SK-N-MC (cell line): ENCODE data around the gene SH3BGRL.

ENCODE experiments used
- DNase-seq: peaks from one replicate; pipeline ENCODE4 v3.0.0-alpha.2; 2011; ENCODE audit warnings: low read depth, low spot score
- H3K27ac ChIP-seq: fragments of 200-600 bp; sonication (generic); 2 replicates; pipeline ENCODE4 v1.5.1; 2016; ENCODE audit warnings: mixed run types
- H3K36me3 ChIP-seq: fragments of 200-600 bp; sonication (generic); 2 replicates; pipeline ENCODE4 v1.6.1; 2017; ENCODE audit warnings: antibody characterized with exemption, low read length, mixed read lengths; ENCODE audit not compliant: insufficient read depth
- H3K4me3 ChIP-seq: fragments of 200-600 bp; sonication (generic); 2 replicates; pipeline ENCODE4 v1.5.1; 2016
- H3K9ac ChIP-seq: fragments of 200-600 bp; sonication (generic); 2 replicates; pipeline ENCODE4 v1.8.0; 2017; ENCODE audit warnings: mixed run types, mixed read lengths; ENCODE audit not compliant: insufficient read length
- H3K9me3 ChIP-seq: fragments of 200-600 bp; sonication (generic); 2 replicates; pipeline ENCODE4 v1.6.1; 2017; ENCODE audit warnings: low read depth, mild to moderate bottlenecking, antibody characterized with exemption, low read length, moderate library complexity, mixed read lengths
- EZH2 ChIP-seq: fragments of 200-600 bp; sonication (generic); IDR thresholded peaks from one replicate; pipeline ENCODE4 v1.6.1; 2017; ENCODE audit warnings: antibody characterized with exemption
- FOXP2 ChIP-seq: optimal IDR thresholded peaks from 2 replicates; pipeline ENCODE3; 2011; ENCODE audit warnings: mild to moderate bottlenecking, moderate library complexity; ENCODE audit not compliant: insufficient read depth; ENCODE audit errors: extremely low read length, control extremely low read depth
- POLR2AphosphoS5 ChIP-seq: IDR thresholded peaks from 2 replicates; pipeline ENCODE4 v1.6.1; 2012; ENCODE audit warnings: mild to moderate bottlenecking, low read depth, low read length, borderline replicate concordance

Gene SH3BGRL

DNA sequence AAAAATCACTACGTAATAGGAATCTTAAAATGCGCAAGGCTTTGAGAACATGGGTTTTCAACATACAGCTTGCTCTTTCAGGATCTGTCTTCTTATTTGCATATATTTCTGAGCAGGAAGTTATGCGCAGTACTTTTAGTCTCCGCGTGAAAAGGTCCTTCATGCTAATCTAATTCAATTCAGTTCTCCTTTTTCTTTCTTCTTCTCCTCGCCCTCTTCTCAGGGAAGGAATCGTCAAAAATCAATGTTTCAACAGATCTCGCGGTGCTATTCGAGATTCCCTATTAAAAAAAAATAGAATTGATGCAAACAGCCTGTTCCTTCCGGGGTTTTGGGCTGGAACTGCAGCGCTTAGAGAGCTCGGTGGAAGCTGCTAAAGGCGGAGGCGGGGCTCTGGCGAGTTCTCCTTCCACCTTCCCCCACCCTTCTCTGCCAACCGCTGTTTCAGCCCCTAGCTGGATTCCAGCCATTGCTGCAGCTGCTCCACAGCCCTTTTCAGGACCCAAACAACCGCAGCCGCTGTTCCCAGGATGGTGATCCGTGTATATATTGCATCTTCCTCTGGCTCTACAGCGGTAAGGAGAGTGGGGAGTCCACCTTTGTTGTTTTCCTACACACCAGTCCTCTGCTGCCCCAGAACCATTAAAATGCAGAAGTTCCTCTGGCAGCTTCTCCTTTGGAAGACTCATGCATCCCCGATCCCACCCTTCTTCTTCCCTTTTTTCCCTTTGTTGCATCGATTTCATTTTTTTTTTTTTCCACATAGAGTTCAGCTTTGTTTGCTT lies at the start of gene SH3BGRL, which contains the start of gene HMGN5:
SH3BGRL (plus strand) TSS at position 432 of the 785 bp plus-strand sequence; CDS start at position 531, 99 bp downstream.
HMGN5 (minus strand) TSS at position 243 of the 785 bp plus-strand sequence. CDS start 80,364 bp downstream, outside the sequence.
- peak within 1 kb of the TSS; percentile 95 for H3K27ac ChIP-seq
- peaks cover 15% of the 10 kb centered on the region for H3K36me3 ChIP-seq
- TF ChIP-seq POLR2AphosphoS5 (peak; percentile 55), EZH2 (no peak)
- peak within 1 kb of the TSS; percentile 75 for H3K4me3 ChIP-seq
- peak; percentile 70 for DNase-seq
- H3K9me3 ChIP-seq = no peaks in the 10 kb centered on the region
- peak within 1 kb of the TSS; percentile 90 for H3K9ac ChIP-seq

DNA sequence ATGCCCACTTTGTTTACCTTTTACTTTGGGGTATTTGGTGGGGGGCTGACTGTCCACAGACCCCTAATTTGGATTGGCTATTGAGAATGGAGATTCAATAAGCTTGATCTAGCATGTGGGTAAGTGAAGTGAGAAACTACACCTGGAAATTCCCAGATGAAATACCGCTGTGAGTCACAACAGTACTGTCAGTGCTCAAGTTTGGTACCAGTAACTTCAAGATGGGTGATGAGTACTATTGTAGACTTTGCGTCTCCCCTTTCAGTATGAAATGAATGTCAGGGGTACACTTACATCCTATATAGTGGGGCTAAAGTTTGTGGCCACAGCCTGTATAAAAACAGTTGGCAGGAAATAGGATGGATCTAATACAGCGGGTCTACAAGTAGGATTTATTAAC lies 33.5 kb upstream of the SH3BGRL start:
- Histone ChIP-seq H3K9ac (no peak overlapping the region), H3K4me3 (no peak overlapping the region), H3K36me3 (no peaks in the 10 kb centered on the region), H3K27ac (no peak overlapping the region), H3K9me3 (no peaks in the 10 kb centered on the region)
- no peak for TF ChIP-seq POLR2AphosphoS5
- no peak for DNase-seq

DNA sequence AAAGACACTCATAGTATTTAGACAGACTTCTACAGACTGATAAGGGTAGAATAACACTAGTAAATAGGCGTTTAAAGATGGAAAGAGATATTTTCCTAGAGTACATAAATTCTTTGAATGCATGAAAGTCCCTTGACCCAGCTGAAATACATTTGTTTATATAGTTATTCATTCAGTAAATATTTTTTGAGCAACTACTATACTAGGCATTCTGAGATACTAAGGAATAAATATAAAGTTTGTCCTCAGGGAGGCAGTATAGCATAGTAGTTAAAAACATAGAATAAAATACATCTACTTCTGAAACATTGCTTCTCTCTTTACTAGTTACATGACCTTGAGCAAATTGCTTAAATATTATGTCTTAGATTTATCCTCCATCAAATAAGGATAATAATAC lies 27.6 kb upstream of the SH3BGRL start:
- H3K9ac ChIP-seq = no peak overlapping the region
- DNase-seq = no peak
- H3K36me3 ChIP-seq = no peaks in the 10 kb centered on the region
- H3K9me3 ChIP-seq = no peaks in the 10 kb centered on the region
- TF ChIP-seq EZH2 = no peak
- no peak for TF ChIP-seq POLR2AphosphoS5
- no peak for TF ChIP-seq FOXP2
- no peak overlapping the region for H3K4me3 ChIP-seq
- H3K27ac ChIP-seq = no peak overlapping the region

DNA sequence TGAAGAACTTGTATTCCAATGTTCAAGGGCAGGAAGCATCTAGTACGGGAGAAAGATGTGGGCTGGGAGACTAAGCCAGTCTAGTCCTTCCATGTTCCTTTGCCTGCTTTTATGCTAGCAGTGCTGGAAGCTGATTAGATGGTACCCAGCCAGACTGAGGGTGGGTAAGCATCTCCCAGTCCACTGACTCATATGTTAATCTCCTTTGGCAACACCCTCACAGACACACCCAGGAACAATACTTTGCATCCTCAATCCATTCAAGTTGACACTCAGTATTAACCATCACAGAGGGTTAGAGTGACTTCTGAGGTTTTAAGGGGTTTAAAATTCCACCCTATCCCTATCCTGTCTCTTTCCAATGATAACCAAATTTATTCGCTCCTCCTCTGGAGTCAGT lies 6.6 kb upstream of the SH3BGRL start:
- no peak overlapping the region for H3K9ac ChIP-seq
- H3K36me3 ChIP-seq = no peaks in the 10 kb centered on the region
- DNase-seq = no peak
- no peaks in the 10 kb centered on the region for H3K9me3 ChIP-seq
- no peak for TF ChIP-seq POLR2AphosphoS5
- no peak for TF ChIP-seq EZH2
- no peak for TF ChIP-seq FOXP2
- no peak overlapping the region for H3K4me3 ChIP-seq
- H3K27ac ChIP-seq = no peak overlapping the region

DNA sequence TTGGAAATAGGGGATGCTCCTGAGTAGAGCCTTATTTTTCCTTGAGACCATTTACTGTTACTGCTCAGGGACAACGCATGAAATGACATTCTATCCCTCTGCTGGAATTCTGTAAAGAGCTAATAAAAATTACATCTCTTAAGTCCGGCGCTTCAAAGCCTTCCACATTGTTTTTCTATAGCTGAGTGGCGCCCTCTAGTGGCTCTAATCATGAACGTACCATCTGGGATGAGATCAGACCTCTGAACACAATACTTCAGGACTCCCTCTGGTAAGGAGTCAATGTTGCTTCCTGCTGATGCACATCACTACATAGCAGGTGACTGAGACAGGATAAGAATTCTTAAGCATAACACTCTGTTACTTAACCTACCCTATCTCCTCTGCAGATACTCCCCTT lies 6.2 kb upstream of the SH3BGRL start:
- H3K4me3 ChIP-seq = no peak overlapping the region
- DNase-seq = no peak
- no peak overlapping the region for H3K27ac ChIP-seq
- H3K36me3 ChIP-seq = no peaks in the 10 kb centered on the region
- H3K9me3 ChIP-seq = no peaks in the 10 kb centered on the region
- TF ChIP-seq POLR2AphosphoS5 = no peak
- no peak for TF ChIP-seq FOXP2
- no peak for TF ChIP-seq EZH2
- no peak overlapping the region for H3K9ac ChIP-seq

DNA sequence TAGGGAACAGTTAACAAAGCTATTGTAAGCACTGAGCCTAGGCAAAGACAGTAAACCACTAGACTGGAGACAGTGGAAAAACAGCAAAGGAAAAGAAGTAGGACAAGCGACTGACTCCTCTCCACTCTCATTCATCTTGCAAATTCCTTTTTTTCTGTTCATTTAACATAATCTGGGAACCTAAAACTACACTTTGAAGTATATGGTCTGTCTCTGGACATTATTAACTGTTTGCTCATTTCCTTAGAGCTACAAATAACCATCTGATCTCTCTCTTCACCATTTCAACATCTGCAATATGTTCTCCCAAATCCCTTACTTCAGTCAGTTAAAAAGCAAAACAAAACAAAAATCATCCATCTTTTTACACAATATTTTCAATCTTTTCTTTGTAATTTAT lies 831 bp upstream of the SH3BGRL start:
- H3K4me3 ChIP-seq = peak overlapping the region; percentile 75

DNA sequence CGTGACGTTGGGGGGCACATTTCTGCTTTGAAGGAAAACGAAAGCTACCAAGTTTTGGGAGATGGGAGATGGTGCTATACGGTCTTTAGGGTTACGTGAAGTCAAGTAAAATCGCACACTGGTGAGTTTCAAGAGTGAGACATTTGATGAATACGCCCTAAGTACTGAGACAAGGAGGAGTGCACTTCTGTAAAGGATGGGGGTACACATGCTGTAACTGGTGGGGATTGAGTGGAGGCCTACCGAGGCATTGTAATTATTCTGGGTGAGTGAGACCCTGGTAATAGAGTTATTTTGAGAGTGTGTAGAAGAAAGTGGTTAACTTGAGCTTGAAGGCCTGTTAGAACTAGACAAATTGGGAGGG lies 536 bp downstream of the SH3BGRL start:
- Histone ChIP-seq H3K36me3 (peaks cover 15% of the 10 kb centered on the region), H3K9me3 (no peaks in the 10 kb centered on the region), H3K9ac (peak overlapping the region; percentile 72), H3K27ac (peak overlapping the region; percentile 95; the same call in 1 of the 2 replicates), H3K4me3 (peak overlapping the region; percentile 75)
- no peak for DNase-seq
- TF ChIP-seq POLR2AphosphoS5 (no peak), EZH2 (no peak), FOXP2 (no peak)

More for the DNA sequence above, 831 bp upstream of the SH3BGRL start:
- TF ChIP-seq POLR2AphosphoS5 (no peak), FOXP2 (no peak), EZH2 (no peak)
- DNase-seq = no peak
- H3K9ac ChIP-seq = peak overlapping the region; percentile 90
- H3K27ac ChIP-seq = peak overlapping the region; percentile 95
- no peaks in the 10 kb centered on the region for H3K9me3 ChIP-seq
- H3K36me3 ChIP-seq = peaks cover 9% of the 10 kb centered on the region

DNA sequence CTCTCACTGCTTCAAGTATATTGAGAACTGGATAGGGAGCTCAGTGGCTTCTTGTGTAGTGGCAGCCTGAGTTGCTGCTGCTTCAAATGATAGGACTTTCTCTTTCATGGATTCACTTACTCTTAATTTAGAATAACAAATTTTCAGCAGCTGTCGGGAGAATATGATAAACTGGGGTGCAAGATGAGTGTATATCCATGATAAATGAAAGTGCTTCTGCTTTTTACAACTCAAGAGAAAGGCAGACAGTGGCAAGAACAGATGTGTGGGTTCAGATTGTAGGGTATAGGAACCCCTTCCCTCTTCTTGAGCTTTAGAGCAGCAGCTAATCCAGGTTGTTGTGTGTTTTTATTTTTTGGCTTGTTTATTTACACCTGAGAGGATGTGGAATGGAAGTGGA lies 1.0 kb downstream of the SH3BGRL start:
- no peak overlapping the region; the same call in 1 of the 2 replicates for H3K27ac ChIP-seq
- peak overlapping the region; percentile 72 for H3K9ac ChIP-seq
- no peak for TF ChIP-seq POLR2AphosphoS5
- no peak for TF ChIP-seq FOXP2
- peaks cover 15% of the 10 kb centered on the region for H3K36me3 ChIP-seq
- no peaks in the 10 kb centered on the region for H3K9me3 ChIP-seq
- no peak for DNase-seq
- peak overlapping the region; percentile 75 for H3K4me3 ChIP-seq

DNA sequence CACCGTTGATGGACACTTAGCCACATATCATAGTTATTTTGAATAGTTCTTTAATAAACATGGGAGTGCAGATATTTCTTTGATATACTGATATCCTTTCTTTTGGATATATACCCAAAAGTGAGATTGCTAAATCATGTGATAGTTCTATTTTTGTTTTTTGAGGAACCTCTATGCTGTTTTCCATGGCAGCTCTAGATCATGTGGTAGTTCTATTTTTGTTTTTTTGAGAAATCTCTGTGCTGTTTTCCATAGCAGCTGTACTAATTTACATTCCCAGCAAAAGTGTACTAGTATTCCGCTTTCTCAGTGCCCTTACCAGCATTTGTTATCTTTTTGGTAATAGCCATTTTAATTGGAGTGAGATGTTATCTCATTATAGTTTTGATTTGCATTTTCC lies 3.6 kb downstream of the SH3BGRL start:
- Histone ChIP-seq H3K9me3 (no peaks in the 10 kb centered on the region), H3K27ac (no peak overlapping the region), H3K4me3 (no peak overlapping the region), H3K9ac (no peak overlapping the region), H3K36me3 (peaks cover 15% of the 10 kb centered on the region)
- no peak for TF ChIP-seq FOXP2
- no peak for TF ChIP-seq EZH2
- TF ChIP-seq POLR2AphosphoS5 = no peak
- DNase-seq = no peak
